T-cell (primary cell): ENCODE measurements around the gene TNK1. TPM values are rescaled to one million over a fixed set of nuclear protein-coding genes. Genes with fewer than 3 reads are reported as not detected.
"Not testable (repeated sequence)": the region's sequence is repeated elsewhere in the genome, so short reads cannot be mapped to it uniquely, and the experiment has no call there.

ENCODE experiments used
- ATAC-seq, 4 experiments: fragments of 200-7000 bp in 3 of 4; fragments of 150-1000 bp in 1 of 4; cut with Tn5 transposase; replicated peaks in 1 of 4; 1 replicate in 3 of 4; 2 replicates in 1 of 4; pipeline ENCODE4 v1.10.0; 2021; ENCODE audit warnings: moderate library complexity in 3 of 4, mild to moderate bottlenecking in 2 of 4, moderate number of reproducible peaks in 1 of 4
- CTCF ChIA-PET, 2 donors: fragments of 300-600 bp; sonication (Branson Sonifier 250); formaldehyde crosslinking; loops; one replicate each; lab custom pipeline; 2022; ENCODE audit warnings: antibody characterized with exemption in 2 of 2; lab: Charles Lee
- POLR2A ChIA-PET, 2 donors: fragments of 300-600 bp; sonication (Branson Sonifier 250); formaldehyde crosslinking; loops; one replicate each; lab custom pipeline; 2022; ENCODE audit warnings: antibody characterized with exemption in 2 of 2; lab: Charles Lee
- DNase-seq, 35 experiments: peaks; one replicate each; pipeline versions ENCODE4 v3.0.0 to v3.0.0-alpha.2; 2013 to 2023
- H3K27ac ChIP-seq: one replicate; pipeline ENCODE4 v1.5.1; 2013; ENCODE audit warnings: low read length
- H3K27me3 ChIP-seq, 2 experiments: replicated peaks in 1 of 2; 1 replicate in 1 of 2; 2 replicates in 1 of 2; pipeline versions ENCODE4 v1.6.1 to v1.7.0; 2013; ENCODE audit warnings: low read length in 1 of 2, mixed read lengths in 1 of 2; ENCODE audit not compliant: control insufficient read depth in 2 of 2, insufficient read depth in 2 of 2; ENCODE audit errors: extremely low read depth in 1 of 2
- H3K36me3 ChIP-seq, 2 donors: 1 replicate in 1 of 2; 2 replicates in 1 of 2; pipeline versions ENCODE4 v1.6.1 to v1.7.0; 2013; ENCODE audit warnings: low read length in 1 of 2; ENCODE audit not compliant: control insufficient read depth in 2 of 2, insufficient read depth in 1 of 2; ENCODE audit errors: extremely low read depth in 1 of 2
- H3K4me1 ChIP-seq, 2 experiments: 1 replicate in 1 of 2; 2 replicates in 1 of 2; pipeline versions ENCODE4 v1.6.1 to v1.7.0; 2013; ENCODE audit warnings: low read length in 2 of 2, mixed read lengths in 1 of 2; ENCODE audit not compliant: insufficient read depth in 2 of 2, control insufficient read depth in 1 of 2; ENCODE audit errors: extremely low read depth in 1 of 2
- H3K4me3 ChIP-seq, 2 donors: 1 replicate in 1 of 2; 2 replicates in 1 of 2; pipeline versions ENCODE4 v1.5.1 to v1.7.0; 2013; ENCODE audit warnings: mild to moderate bottlenecking in 2 of 2, low read length in 1 of 2, moderate library complexity in 1 of 2; ENCODE audit not compliant: control insufficient read depth in 1 of 2; ENCODE audit errors: extremely low read depth in 1 of 2
- H3K9me3 ChIP-seq: 2 replicates; pipeline ENCODE4 v1.7.0; 2013
- H3K27ac Mint-ChIP-seq, 2 donors: one replicate each; pipeline ENCODE4 v1.8.0; 2020 to 2021; ENCODE audit warnings: mild to moderate bottlenecking in 2 of 2, mixed read lengths in 2 of 2
- H3K27me3 Mint-ChIP-seq, 2 donors: one replicate each; pipeline ENCODE4 v1.8.0; 2021 to 2022; ENCODE audit warnings: mixed read lengths in 2 of 2
- H3K36me3 Mint-ChIP-seq: one replicate; pipeline ENCODE4 v1.8.0; 2021; ENCODE audit warnings: mixed read lengths
- H3K4me1 Mint-ChIP-seq, 3 donors: one replicate each; pipeline ENCODE4 v1.8.0; 2020 to 2022; ENCODE audit warnings: mixed read lengths in 3 of 3, mild to moderate bottlenecking in 1 of 3
- H3K4me3 Mint-ChIP-seq, 3 donors: one replicate each; pipeline ENCODE4 v1.8.0; 2020 to 2022; ENCODE audit warnings: mild to moderate bottlenecking in 3 of 3, mixed read lengths in 3 of 3, moderate library complexity in 3 of 3
- H3K9me3 Mint-ChIP-seq, 3 donors: one replicate each; pipeline ENCODE4 v1.8.0; 2020 to 2022; ENCODE audit warnings: mixed read lengths in 3 of 3
- WGBS: methylation state at CpG from one replicate; pipeline ENCODE4 v1.1.5; 2013; ENCODE audit warnings: missing lambda C conversion rate; ENCODE audit not compliant: insufficient coverage; 5-methylcytosine and 5-hydroxymethylcytosine counted together
- total RNA-seq, 35 experiments: library from RNA in 6 of 35; stranded (reverse) in 6 of 35; fragments of 120-200 nt in 1 of 35; gene quantifications; one replicate each; pipeline versions ENCODE4 v1.2.1 to v1.2.4 and lab custom pipeline; 2013 to 2026

TNK1 gene
- total RNA-seq, 5 donors from 2014 or later (not counting 1 experiment from before 2014, with no cell fraction given), result 5.7 to 18.3 (median 16.0) TPM

DNA sequence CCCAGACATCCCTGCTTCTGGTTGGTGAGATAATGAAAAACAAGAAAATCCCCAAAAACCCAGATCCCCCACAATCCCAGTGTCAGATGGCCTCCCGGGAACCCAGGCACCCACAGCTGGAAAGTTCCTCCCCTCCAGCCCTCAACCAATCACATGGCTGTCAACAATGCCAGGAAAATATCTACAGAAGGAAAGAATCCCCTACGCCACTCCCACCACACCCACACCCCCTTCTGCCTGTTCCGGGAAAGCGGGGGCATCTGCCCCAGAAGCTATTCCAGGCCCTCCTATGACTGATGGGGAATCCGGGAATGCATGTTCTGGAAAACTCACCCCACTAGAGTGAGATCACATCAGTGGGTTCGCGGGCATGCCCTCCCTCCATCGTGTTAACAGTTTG lies 24.1 kb upstream of the TNK1 start:
- WGBS, result 81% methylated on average over 5 of the region's 8 CpGs
- no peak for DNase-seq
- ChIA-PET CTCF (interaction anchor here in 1 of 2 donors (0.6 to 1.9 kb wide), 4 partner anchors 27 to 204 kb away, joined by 3 to 9 read pairs (median 6); partner anchors contain the start of gene TMEM102), POLR2A (no interaction called here)
- no peak overlapping the region for H3K4me3 Mint-ChIP-seq
- H3K27me3 Mint-ChIP-seq, result peaks cover 2 to 3% of the 10 kb centered on the region in 2 donors
- peaks cover 9 to 28% (median 24%) of the 10 kb centered on the region in 3 donors for H3K4me1 Mint-ChIP-seq
- Histone ChIP-seq H3K4me3 (no peak overlapping the region), H3K4me1 (peaks cover 2 to 42% of the 10 kb centered on the region in 2 experiments), H3K36me3 (no peaks in the 10 kb centered on the region), H3K9me3 (no peaks in the 10 kb centered on the region), H3K27me3 (peaks cover 0 to 11% of the 10 kb centered on the region in 2 experiments), H3K27ac (no peak overlapping the region)
- no peak overlapping the region for H3K27ac Mint-ChIP-seq
- no peak for ATAC-seq
- H3K9me3 Mint-ChIP-seq, result no peaks in the 10 kb centered on the region
- no peaks in the 10 kb centered on the region for H3K36me3 Mint-ChIP-seq

DNA sequence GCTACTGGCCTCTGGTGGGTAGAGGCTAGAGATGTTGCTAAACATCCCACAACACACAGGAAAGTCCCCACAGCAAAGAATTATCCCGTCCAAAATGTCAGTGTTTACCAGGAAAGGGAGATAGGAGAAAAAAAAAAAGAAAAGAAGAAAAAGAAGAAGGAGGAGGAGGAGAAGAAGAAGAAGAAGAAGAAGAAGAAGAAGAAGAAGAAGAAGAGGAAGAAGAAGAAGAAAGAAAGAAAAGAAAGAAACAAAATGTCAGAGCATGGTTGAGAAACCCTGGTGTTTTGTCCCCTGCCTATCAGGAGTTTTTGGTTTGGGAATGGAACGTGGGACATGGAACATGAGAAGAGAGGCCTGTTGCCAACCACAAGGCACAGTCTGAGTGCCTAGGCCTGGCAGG lies 23.5 kb upstream of the TNK1 start:
- no peak overlapping the region for H3K4me3 Mint-ChIP-seq
- Histone ChIP-seq H3K4me3 (no peak overlapping the region), H3K4me1 (peaks cover under 1 to 38% of the 10 kb centered on the region in 2 experiments), H3K36me3 (no peaks in the 10 kb centered on the region), H3K27ac (no peak overlapping the region), H3K9me3 (no peaks in the 10 kb centered on the region), H3K27me3 (peaks cover 0 to 16% of the 10 kb centered on the region in 2 experiments)
- ATAC-seq (no peak), DNase-seq (no peak)
- no peaks in the 10 kb centered on the region for H3K9me3 Mint-ChIP-seq
- peaks cover 2 to 6% of the 10 kb centered on the region in 2 donors for H3K27me3 Mint-ChIP-seq
- H3K36me3 Mint-ChIP-seq, result no peaks in the 10 kb centered on the region
- 89% methylated on average over 1 of the region's 2 CpGs for WGBS
- POLR2A ChIA-PET, result no interaction called here
- CTCF ChIA-PET, result interaction anchor here (0.7 kb wide), 3 partner anchors 21 to 330 kb away, joined by 4 to 8 read pairs (median 4); partner anchors contain the start of gene ACAP1 (in 1 of the 2)
- peaks cover 7 to 26% (median 22%) of the 10 kb centered on the region in 3 donors for H3K4me1 Mint-ChIP-seq
- no peak overlapping the region for H3K27ac Mint-ChIP-seq

DNA sequence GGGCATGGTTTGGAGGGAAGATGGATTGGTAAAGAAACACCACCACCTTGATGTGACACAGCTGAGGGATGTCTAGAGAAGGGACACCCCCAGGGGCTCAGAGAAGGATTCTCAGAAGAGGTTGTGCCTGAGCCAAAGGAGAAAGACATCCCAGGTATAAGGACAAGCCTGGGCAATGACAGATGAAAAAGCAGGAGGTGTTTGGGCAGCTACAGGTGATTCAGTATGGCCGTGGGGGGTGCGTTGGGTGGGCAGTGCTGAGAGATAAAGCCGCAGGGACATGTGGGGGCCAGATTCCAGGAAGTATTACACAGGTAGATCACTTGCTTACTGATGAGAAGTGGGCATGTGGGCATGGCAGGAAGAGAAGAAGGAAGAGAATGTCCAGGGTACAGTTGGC lies 19.0 kb upstream of the TNK1 start:
- no peak overlapping the region for H3K27ac Mint-ChIP-seq

DNA sequence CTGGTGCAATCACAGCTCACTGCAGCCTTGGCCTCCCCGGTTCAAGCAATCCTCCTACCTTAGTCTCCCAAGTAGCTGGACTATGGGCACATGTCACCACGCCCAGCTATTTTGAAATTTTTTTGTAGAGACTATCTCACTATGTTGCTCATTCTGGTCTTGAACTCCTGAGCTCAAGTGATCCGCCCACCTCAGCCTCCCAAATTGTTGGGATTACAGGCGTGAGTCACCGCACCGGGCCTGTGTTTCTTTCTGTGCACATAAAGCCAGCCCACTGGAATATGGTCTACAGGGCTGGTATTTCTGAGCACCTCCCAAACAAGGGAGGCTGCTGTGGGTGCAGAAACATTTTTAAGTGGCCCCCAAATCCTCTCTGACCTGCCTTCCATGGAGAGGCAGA lies 17.6 kb upstream of the TNK1 start:
- Mint-ChIP-seq H3K27ac (no peak overlapping the region), H3K36me3 (no peaks in the 10 kb centered on the region), H3K4me1 (no peaks in the 10 kb centered on the region), H3K27me3 (peaks cover 2 to 6% of the 10 kb centered on the region in 2 donors), H3K4me3 (no peak overlapping the region), H3K9me3 (no peaks in the 10 kb centered on the region)
- H3K27me3 ChIP-seq, result peaks cover 0 to 14% of the 10 kb centered on the region in 2 experiments
- DNase-seq (no peak), ATAC-seq (no peak)
- ChIA-PET CTCF (interaction anchor here (0.6 kb wide), 2 partner anchors 8 to 45 kb away, joined by 3 to 4 read pairs; no protein-coding TSS in a partner anchor), POLR2A (no interaction called here)
- no peaks in the 10 kb centered on the region for H3K4me1 ChIP-seq
- H3K36me3 ChIP-seq, result no peaks in the 10 kb centered on the region
- WGBS, result 80% methylated on average over 1 of the region's 6 CpGs
- H3K4me3 ChIP-seq, result no peak overlapping the region
- no peak overlapping the region for H3K27ac ChIP-seq
- H3K9me3 ChIP-seq, result no peaks in the 10 kb centered on the region

More for the DNA sequence above, 19.0 kb upstream of the TNK1 start:
- no peaks in the 10 kb centered on the region for H3K36me3 ChIP-seq
- Mint-ChIP-seq H3K27me3 (peaks cover 2 to 6% of the 10 kb centered on the region in 2 donors), H3K9me3 (no peaks in the 10 kb centered on the region), H3K4me1 (no peaks in the 10 kb centered on the region), H3K4me3 (no peak overlapping the region), H3K36me3 (no peaks in the 10 kb centered on the region)
- no peak overlapping the region for H3K4me3 ChIP-seq
- no peak overlapping the region for H3K27ac ChIP-seq
- H3K27me3 ChIP-seq, result peaks cover 0 to 16% of the 10 kb centered on the region in 2 experiments
- CTCF ChIA-PET, result interaction anchor here in 1 of 2 donors (0.7 kb wide), 1 partner anchor 13 kb away, joined by 3 read pairs; no protein-coding TSS in a partner anchor
- DNase-seq, result no peak
- no peaks in the 10 kb centered on the region for H3K9me3 ChIP-seq
- no peaks in the 10 kb centered on the region for H3K4me1 ChIP-seq
- POLR2A ChIA-PET, result no interaction called here
- 59% methylated on average over 3 of the region's 3 CpGs for WGBS
- no peak for ATAC-seq

DNA sequence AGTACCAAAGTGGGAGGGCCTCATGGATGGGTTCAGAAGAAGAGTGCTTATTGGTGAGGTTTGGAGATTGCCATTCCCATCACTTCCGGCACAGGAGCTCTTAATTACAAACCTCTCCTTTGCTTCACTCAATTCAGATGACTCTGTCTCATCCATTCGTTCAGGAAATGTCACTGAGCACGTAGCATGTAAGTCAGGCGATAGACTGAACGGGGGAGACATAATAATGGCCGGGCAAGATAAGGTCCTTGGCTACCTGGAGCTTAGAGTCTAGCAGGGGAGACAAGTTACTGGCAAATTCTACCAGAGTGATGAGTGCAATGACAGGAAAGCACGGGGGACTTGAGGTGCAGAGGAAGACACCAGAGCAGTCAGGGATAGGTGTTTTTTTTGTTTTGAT lies 14.9 kb upstream of the TNK1 start:
- peaks cover 0 to 18% of the 10 kb centered on the region in 2 experiments for H3K27me3 ChIP-seq
- H3K4me3 ChIP-seq, H3K36me3 Mint-ChIP-seq, H3K9me3 Mint-ChIP-seq, H3K4me3 Mint-ChIP-seq, H3K36me3 ChIP-seq, H3K27me3 Mint-ChIP-seq, ATAC-seq, H3K9me3 ChIP-seq, POLR2A ChIA-PET, H3K27ac Mint-ChIP-seq, H3K4me1 Mint-ChIP-seq, DNase-seq, H3K4me1 ChIP-seq, H3K27ac ChIP-seq: not testable (repeated sequence)
- no CpG with 5 or more reads among the region's 7 CpGs for WGBS
- CTCF ChIA-PET, result interaction anchor here in 1 of 2 donors (1.0 kb wide), 1 partner anchor 11 kb away, joined by 5 read pairs; the partner anchor contains the start of gene TMEM95

DNA sequence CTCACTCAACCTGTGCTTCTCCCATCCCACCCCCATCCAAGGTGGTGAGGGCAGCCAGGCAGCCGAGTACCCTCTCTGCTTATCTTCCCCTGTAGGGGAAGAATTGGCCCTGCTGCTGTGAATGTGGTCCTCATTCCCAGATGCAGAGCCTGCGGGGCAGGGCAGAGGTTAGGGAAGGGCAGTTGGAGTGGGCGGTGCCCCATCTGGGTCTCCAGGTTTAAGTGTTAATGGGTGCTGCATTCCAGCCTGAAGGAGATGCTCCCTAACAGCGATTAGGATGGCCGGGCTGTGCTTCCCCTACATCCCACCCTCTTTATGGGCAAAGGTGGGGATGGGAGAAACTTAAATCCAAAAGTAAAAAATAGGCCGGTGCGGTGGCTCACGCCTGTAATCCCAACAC lies 13.8 kb upstream of the TNK1 start:
- Mint-ChIP-seq H3K4me1 (no peaks in the 10 kb centered on the region), H3K9me3 (no peaks in the 10 kb centered on the region), H3K4me3 (no peak overlapping the region), H3K36me3 (no peaks in the 10 kb centered on the region), H3K27me3 (peaks cover 0 to 4% of the 10 kb centered on the region in 2 donors), H3K27ac (no peak overlapping the region)
- H3K9me3 ChIP-seq, result no peaks in the 10 kb centered on the region
- no peaks in the 10 kb centered on the region for H3K36me3 ChIP-seq
- DNase-seq (no peak), ATAC-seq (no peak)
- peaks cover 0 to 11% of the 10 kb centered on the region in 2 experiments for H3K27me3 ChIP-seq
- ChIA-PET CTCF (interaction anchor here in 1 of 2 donors (0.7 kb wide), 1 partner anchor 14 kb away, joined by 3 read pairs; the partner anchor contains the start of gene TNK1), POLR2A (interaction anchor here in 1 of 2 donors (0.6 kb wide), 1 partner anchor 46 kb away, joined by 4 read pairs; no protein-coding TSS in a partner anchor)
- no peaks in the 10 kb centered on the region for H3K4me1 ChIP-seq
- WGBS, result no CpG with 5 or more reads among the region's 8 CpGs
- H3K4me3 ChIP-seq, result no peak overlapping the region
- H3K27ac ChIP-seq, result no peak overlapping the region
